ENCODE results near the gene BAD. TPM values are rescaled to one million over a fixed set of nuclear protein-coding genes. Genes with fewer than 3 reads are reported as not detected.

BAD gene
- total RNA-seq, 1 donor from 2014 or later = 36.1 TPM

GRCh38 chr11:64315667-64316526 is 31.4 kb upstream of the BAD start:
- intact Hi-C loops (cut with micrococcal nuclease) = loop anchor here (2.0 kb wide), 1 partner anchor 477 kb away; the partner anchor contains the start of gene MARK2

GRCh38 chr11:64314805-64315561 is 30.5 kb upstream of the BAD start:
- intact Hi-C loops (cut with micrococcal nuclease) = no loop called here

GRCh38 chr11:64314146-64314804 is 29.8 kb upstream of the BAD start:
- intact Hi-C loops (cut with micrococcal nuclease) = no loop called here

GRCh38 chr11:64313491-64314145 is 29.2 kb upstream of the BAD start:
- intact Hi-C loops (cut with micrococcal nuclease) = no loop called here

GRCh38 chr11:64312947-64313346 is 28.5 kb upstream of the BAD start:
- intact Hi-C loops (cut with micrococcal nuclease) = no loop called here

GRCh38 chr11:64307795-64308194 is 23.3 kb upstream of the BAD start:
- intact Hi-C loops (cut with micrococcal nuclease) = loop anchor here (10.0 kb wide), 2 partner anchors 303 to 437 kb away; partner anchors contain the start of gene RASGRP2

- intact Hi-C loops (cut with micrococcal nuclease) = loop anchor here (10.0 kb wide), 2 partner anchors 302 to 438 kb away; partner anchors contain the start of gene RASGRP2
These were observed 22.6 kb upstream of the BAD start for GRCh38 chr11:64306876-64307622.

GRCh38 chr11:64306563-64306875 is 22.1 kb upstream of the BAD start:
- intact Hi-C loops (cut with micrococcal nuclease) = loop anchor here (10.0 kb wide), 2 partner anchors 302 to 438 kb away; partner anchors contain the start of gene RASGRP2

- intact Hi-C loops (cut with micrococcal nuclease) = loop anchor here (1.0 to 10.0 kb wide), 10 partner anchors 11 to 439 kb away; partner anchors contain the start of genes DNAJC4, FKBP2, GPR137 and RASGRP2
These were observed 21.5 kb upstream of the BAD start for GRCh38 chr11:64305691-64306562.

GRCh38 chr11:64305075-64305690 is 20.7 kb upstream of the BAD start, which contains the start of gene ESRRA:
ESRRA (plus strand) TSS chr11:64305524; CDS start chr11:64307180, 1,656 bp downstream.
- intact Hi-C loops (cut with micrococcal nuclease) = loop anchor here (1.0 to 10.0 kb wide), 10 partner anchors 12 to 440 kb away; partner anchors contain the start of genes DNAJC4, FKBP2, GPR137 and RASGRP2

GRCh38 chr11:64304316-64305072 is 20.0 kb upstream of the BAD start:
- intact Hi-C loops (cut with micrococcal nuclease) = loop anchor here (1.0 to 10.0 kb wide), 11 partner anchors 13 to 440 kb away; partner anchors contain the start of genes DNAJC4, FERMT3, FKBP2 and GPR137

- intact Hi-C loops (cut with micrococcal nuclease) = loop anchor here (1.0 to 10.0 kb wide), 3 partner anchors 98 to 441 kb away; partner anchors contain the start of genes FERMT3 and RASGRP2
These were observed 19.5 kb upstream of the BAD start for GRCh38 chr11:64304032-64304315.

GRCh38 chr11:64303109-64304031 is 18.9 kb upstream of the BAD start:
- intact Hi-C loops (cut with micrococcal nuclease) = loop anchor here (1.0 to 10.0 kb wide), 3 partner anchors 97 to 441 kb away; partner anchors contain the start of genes FERMT3 and RASGRP2

GRCh38 chr11:64299847-64300648 is 15.6 kb upstream of the BAD start, which contains the start of gene CATSPERZ:
CATSPERZ (plus strand) TSS chr11:64300358; CDS start chr11:64300411, 53 bp downstream.
- intact Hi-C loops (cut with micrococcal nuclease) = loop anchor here (10.0 kb wide), 2 partner anchors 295 to 445 kb away; partner anchors contain the start of gene RASGRP2

GRCh38 chr11:64298966-64299846 is 14.7 kb upstream of the BAD start:
- intact Hi-C loops (cut with micrococcal nuclease) = no loop called here
